Measurements from ENCODE around the gene RESP18. TPM values are rescaled to one million over a fixed set of nuclear protein-coding genes. Genes with fewer than 3 reads are reported as not detected.
"Not testable (repeated sequence)": the region's sequence is repeated elsewhere in the genome, so short reads cannot be mapped to it uniquely, and the experiment has no call there.

RESP18 gene
- total RNA-seq, 1 experiment from 2014 or later = not detected

DNA sequence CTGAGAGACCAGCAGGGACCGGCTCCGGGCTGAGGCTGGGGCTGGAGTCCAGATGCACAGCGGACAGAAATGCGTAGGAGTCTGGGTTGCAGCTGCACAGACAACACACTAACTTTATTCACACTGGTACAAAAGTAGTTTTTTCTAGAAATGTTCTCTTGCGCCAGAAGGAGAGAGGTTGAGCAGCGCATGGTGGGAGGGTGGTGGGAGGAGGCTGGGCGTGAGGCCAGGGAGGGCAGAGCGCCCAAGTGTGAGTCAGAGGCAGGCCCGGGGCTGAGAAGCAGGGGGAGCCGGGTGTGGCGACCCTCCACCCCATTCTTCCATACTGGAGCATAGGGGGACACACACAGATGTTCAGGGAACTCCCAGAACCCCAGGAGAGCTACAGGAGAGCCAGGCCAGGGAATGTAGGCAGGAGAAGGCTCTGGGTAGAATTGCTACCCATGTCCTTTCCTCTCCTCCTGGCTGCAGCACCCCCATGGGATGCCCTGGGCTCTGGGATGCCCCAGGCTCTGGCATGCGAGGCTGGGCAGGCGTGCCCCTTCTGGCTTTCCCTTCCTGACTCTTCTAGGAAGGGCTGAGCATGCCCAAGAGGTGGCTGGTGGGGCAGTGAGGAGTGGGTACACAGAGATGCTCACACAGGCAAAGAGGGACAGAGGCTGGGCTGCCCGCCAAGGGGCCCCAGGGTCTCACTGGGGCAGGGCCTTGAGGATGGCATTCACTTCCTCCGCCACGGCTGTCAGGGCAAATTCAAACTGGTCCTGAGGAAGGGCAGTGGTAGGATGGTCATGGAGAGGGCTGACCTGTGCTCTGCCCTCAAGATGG, 42.8 kb downstream of the RESP18 start:
- CTCF ChIA-PET = interaction anchor here (0.6 to 17.4 kb wide), 4 partner anchors 9 to 130 kb away, joined by 3 to 445 read pairs (median 5); partner anchors contain the start of gene DNAJB2
- no peaks in the 10 kb centered on the region for H3K27me3 Mint-ChIP-seq (ENCODE audit: insufficient read depth, unreplicated experiment)
- peaks cover 13% of the 10 kb centered on the region for H3K36me3 Mint-ChIP-seq (ENCODE audit: insufficient read depth, unreplicated experiment)
- peaks cover 44% of the 10 kb centered on the region for H3K4me1 Mint-ChIP-seq (ENCODE audit: insufficient read depth, unreplicated experiment)
- TF ChIP-seq, protein P1, sequence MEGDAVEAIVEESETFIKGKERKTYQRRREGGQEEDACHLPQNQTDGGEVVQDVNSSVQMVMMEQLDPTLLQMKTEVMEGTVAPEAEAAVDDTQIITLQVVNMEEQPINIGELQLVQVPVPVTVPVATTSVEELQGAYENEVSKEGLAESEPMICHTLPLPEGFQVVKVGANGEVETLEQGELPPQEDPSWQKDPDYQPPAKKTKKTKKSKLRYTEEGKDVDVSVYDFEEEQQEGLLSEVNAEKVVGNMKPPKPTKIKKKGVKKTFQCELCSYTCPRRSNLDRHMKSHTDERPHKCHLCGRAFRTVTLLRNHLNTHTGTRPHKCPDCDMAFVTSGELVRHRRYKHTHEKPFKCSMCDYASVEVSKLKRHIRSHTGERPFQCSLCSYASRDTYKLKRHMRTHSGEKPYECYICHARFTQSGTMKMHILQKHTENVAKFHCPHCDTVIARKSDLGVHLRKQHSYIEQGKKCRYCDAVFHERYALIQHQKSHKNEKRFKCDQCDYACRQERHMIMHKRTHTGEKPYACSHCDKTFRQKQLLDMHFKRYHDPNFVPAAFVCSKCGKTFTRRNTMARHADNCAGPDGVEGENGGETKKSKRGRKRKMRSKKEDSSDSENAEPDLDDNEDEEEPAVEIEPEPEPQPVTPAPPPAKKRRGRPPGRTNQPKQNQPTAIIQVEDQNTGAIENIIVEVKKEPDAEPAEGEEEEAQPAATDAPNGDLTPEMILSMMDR (IDR thresholded peaks at IDR 0.05; ENCODE audit: unreplicated experiment) = no peak
- peak; percentile 92 for DNase-seq (ENCODE audit: unreplicated experiment)
- intact Hi-C loops (cut with micrococcal nuclease) = loop anchor here (1.0 kb wide), 1 partner anchor 10 kb away; the partner anchor contains the start of gene DNAJB2
- H3K9me3 Mint-ChIP-seq (ENCODE audit: unreplicated experiment) = no peaks in the 10 kb centered on the region
- no peak overlapping the region for H3K4me3 Mint-ChIP-seq (ENCODE audit: unreplicated experiment)
- BruUV-seq (replicated peaks) = no TSS peak
- peak overlapping the region; percentile 76 for H3K27ac Mint-ChIP-seq (ENCODE audit: low read depth, unreplicated experiment)
- POLR2A ChIA-PET = interaction anchor here (0.7 to 11.1 kb wide), 11 partner anchors 12 to 135 kb away, joined by 3 to 170 read pairs (median 4); partner anchors contain the start of genes ANKZF1, ATG9A, DNAJB2 and GLB1L

DNA sequence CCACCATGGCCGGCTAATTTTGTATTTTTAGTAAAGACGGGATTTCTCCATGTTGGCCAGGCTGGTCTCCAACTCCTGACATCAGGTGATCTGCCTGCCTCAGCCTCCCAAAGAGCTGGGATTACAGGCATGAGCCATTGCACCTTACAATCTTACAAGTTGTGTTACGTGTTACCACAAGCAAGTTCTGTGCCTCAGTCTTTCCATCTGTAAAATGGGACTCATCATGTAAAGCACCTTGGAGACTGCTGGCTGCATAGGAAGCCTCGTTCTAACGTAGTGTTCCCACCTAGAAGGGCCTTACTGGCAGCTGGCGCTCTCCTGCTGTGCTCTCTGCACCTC, 43.4 kb downstream of the RESP18 start:
- ChIA-PET CTCF (interaction anchor here (1.3 to 17.4 kb wide), 3 partner anchors 10 to 41 kb away, joined by 3 to 445 read pairs (median 7); partner anchors contain the start of gene DNAJB2), POLR2A (interaction anchor here (0.7 to 11.1 kb wide), 13 partner anchors 12 to 135 kb away, joined by 3 to 170 read pairs (median 4); partner anchors contain the start of genes ANKZF1, ATG9A, CNPPD1 and DNAJB2)
- no TSS peak for BruUV-seq (replicated peaks)
- no peak for DNase-seq (ENCODE audit: unreplicated experiment)
- Mint-ChIP-seq H3K4me1 (ENCODE audit: insufficient read depth, unreplicated experiment) (peaks cover 40% of the 10 kb centered on the region), H3K9me3 (ENCODE audit: unreplicated experiment) (no peaks in the 10 kb centered on the region), H3K36me3 (ENCODE audit: insufficient read depth, unreplicated experiment) (peaks cover 13% of the 10 kb centered on the region), H3K27me3 (ENCODE audit: insufficient read depth, unreplicated experiment) (no peaks in the 10 kb centered on the region), H3K27ac (ENCODE audit: low read depth, unreplicated experiment) (peak overlapping the region; percentile 76), H3K4me3 (ENCODE audit: unreplicated experiment) (no peak overlapping the region)
- TF ChIP-seq, protein P1 (IDR thresholded peaks at IDR 0.05; ENCODE audit: unreplicated experiment) = no peak
- intact Hi-C loops (cut with micrococcal nuclease) = loop anchor here (1.0 kb wide), 1 partner anchor 10 kb away; the partner anchor contains the start of gene DNAJB2

DNA sequence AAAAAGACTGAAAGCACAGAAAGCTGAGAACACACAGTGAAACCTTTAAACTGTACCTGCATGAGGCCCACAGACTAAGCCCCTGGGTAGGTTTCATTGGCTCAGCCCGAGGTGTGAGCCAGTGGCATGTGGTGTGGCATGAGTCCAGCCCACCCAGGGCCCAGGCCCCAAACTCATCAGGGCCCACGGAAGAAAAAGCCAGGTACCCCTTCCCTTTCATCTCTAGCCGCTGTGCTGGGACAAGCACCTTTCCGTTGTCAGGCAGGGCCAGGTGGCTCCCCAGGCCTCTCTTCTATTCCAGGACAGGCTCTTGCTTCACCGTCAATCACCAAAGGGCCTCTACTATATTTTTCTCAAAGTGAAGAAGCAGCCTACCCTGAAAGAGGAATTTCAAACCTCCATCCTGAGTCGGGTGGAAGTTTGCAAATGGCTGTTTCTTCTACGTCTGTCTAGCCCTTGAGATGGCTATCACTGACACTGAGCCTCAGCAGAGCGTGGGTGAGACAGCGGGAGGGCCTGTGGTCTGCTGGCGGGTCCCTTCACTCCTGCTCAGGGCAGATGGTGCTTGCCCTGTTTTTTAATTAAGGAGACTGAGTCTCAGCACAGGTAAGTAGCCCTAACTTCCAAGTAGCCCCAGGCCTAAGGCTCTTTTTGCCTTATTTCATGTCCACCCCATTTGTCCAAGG, 44.8 kb downstream of the RESP18 start:
- Mint-ChIP-seq H3K9me3 (ENCODE audit: unreplicated experiment) (no peaks in the 10 kb centered on the region), H3K4me3 (ENCODE audit: unreplicated experiment) (no peak overlapping the region), H3K27ac (ENCODE audit: low read depth, unreplicated experiment) (peak overlapping the region; percentile 89), H3K4me1 (ENCODE audit: insufficient read depth, unreplicated experiment) (peaks cover 38% of the 10 kb centered on the region), H3K36me3 (ENCODE audit: insufficient read depth, unreplicated experiment) (peaks cover 24% of the 10 kb centered on the region), H3K27me3 (ENCODE audit: insufficient read depth, unreplicated experiment) (no peaks in the 10 kb centered on the region)
- no peak for DNase-seq (ENCODE audit: unreplicated experiment)
- ChIA-PET POLR2A (interaction anchor here (1.4 to 11.1 kb wide), 9 partner anchors 10 to 129 kb away, joined by 4 to 170 read pairs (median 15); partner anchors contain the start of genes ANKZF1, ATG9A, CNPPD1 and DNAJB2), CTCF (interaction anchor here (0.9 to 18.2 kb wide), 6 partner anchors 9 to 112 kb away, joined by 3 to 445 read pairs (median 13); partner anchors contain the start of gene DNAJB2)
- intact Hi-C loops (cut with micrococcal nuclease) = no loop called here
- no TSS peak for BruUV-seq (replicated peaks)
- TF ChIP-seq, protein P1 (IDR thresholded peaks at IDR 0.05; ENCODE audit: unreplicated experiment) = no peak

DNA sequence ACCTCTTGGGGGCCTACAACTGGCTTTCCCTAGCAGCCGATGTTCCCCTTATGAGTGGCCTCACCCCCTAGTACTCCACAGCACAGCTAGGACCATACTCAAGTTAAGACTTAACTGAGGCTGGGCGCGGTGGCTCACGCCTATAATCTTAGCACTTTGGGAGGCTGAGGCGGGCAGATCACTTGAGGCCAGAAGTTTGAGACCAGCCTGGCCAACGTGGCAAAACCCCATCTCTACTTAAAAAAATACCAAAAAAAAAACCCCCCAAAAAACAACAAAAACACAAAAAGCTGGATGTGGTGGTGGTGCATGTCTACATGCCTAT, 45.5 kb downstream of the RESP18 start:
- intact Hi-C loops (cut with micrococcal nuclease); H3K4me3 Mint-ChIP-seq (ENCODE audit: unreplicated experiment); DNase-seq (ENCODE audit: unreplicated experiment); BruUV-seq (replicated peaks); H3K9me3 Mint-ChIP-seq (ENCODE audit: unreplicated experiment); H3K27me3 Mint-ChIP-seq (ENCODE audit: insufficient read depth, unreplicated experiment): not testable (repeated sequence)
- ChIA-PET POLR2A (interaction anchor here (1.2 to 11.1 kb wide), 8 partner anchors 10 to 128 kb away, joined by 5 to 170 read pairs (median 16); partner anchors contain the start of genes ABCB6, ANKZF1, ATG9A and CNPPD1), CTCF (interaction anchor here (1.0 to 18.2 kb wide), 5 partner anchors 9 to 133 kb away, joined by 3 to 445 read pairs (median 4); partner anchors contain the start of gene DNAJB2)
- Mint-ChIP-seq H3K36me3 (ENCODE audit: insufficient read depth, unreplicated experiment) (peaks cover 29% of the 10 kb centered on the region), H3K27ac (ENCODE audit: low read depth, unreplicated experiment) (peak overlapping the region; percentile 89), H3K4me1 (ENCODE audit: insufficient read depth, unreplicated experiment) (peaks cover 39% of the 10 kb centered on the region)

Data from MCF 10A (cell line).